CD4-positive, alpha-beta T cell treated with Interleukin-2 at 100 ng/mL for 4 hours (primary cell): ENCODE data around the gene EDA.
A peak's percentile ranks its signal among the peaks of the same experiment; 100 is the strongest.
"Not testable (repeated sequence)": the region's sequence is repeated elsewhere in the genome, so short reads cannot be mapped to it uniquely, and the experiment has no call there.

Source experiments
- DNase-seq: peaks from one replicate; pipeline ENCODE4 v3.0.0-alpha.2; 2020; ENCODE audit warnings: low spot score

EDA gene

GRCh38 chrX:69959712-69960111, 343.8 kb downstream of the EDA start:
- DNase-seq, result no peak

- no peak for DNase-seq
These were observed 345.6 kb downstream of the EDA start for GRCh38 chrX:69961365-69962072.

DNA sequence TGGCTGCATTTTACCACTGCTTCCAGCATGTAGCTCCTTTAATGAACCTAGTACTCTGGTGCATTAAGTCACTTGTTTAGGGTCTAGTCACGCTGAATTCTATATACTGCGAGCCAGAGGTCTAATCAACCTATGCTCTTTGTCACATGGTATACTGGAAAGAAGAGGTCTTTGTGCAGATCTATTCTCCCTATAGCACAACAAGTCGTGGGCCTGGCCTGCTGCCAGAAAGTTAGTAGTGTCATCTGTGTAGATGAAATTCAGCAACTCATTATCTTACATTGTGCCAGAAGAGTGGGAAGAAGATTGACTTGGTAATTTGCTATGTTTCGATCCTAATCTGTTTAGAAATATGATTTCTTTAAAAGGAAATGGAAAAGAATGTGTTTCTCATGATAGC, 353.0 kb downstream of the EDA start:
- DNase-seq, result no peak

DNA sequence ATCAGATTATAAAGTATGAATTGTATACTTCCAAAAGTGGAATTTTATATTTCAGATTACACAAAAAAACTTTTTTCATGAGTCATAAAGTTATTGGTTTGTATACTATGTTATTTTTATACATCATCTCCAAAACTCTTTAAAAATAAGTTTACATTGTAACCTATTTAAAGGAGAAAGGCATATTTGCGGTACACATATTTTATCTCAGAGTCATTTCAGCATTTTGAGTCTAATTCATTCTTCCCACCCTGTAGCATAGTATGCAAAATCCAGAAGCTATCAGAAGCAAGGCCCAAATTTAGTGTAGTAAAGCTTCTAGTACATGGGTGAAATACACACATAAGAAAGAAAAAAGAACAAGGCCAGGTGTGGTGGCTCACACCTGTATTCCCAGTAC, 353.5 kb downstream of the EDA start:
- no peak for DNase-seq

- no peak for DNase-seq
These were observed 371.8 kb downstream of the EDA start for GRCh38 chrX:69987691-69988090.

- peak; percentile 10 for DNase-seq
These were observed 373.1 kb downstream of the EDA start for GRCh38 chrX:69988955-69989394.

- DNase-seq, result no peak
These were observed 375.8 kb downstream of the EDA start for GRCh38 chrX:69991685-69992084.

- DNase-seq, result no peak
These were observed 377.6 kb downstream of the EDA start for GRCh38 chrX:69993494-69993893.

- DNase-seq, result no peak
These were observed 379.6 kb downstream of the EDA start for GRCh38 chrX:69995362-69996112.

- no peak for DNase-seq
These were observed 380.2 kb downstream of the EDA start for GRCh38 chrX:69996113-69996468.

GRCh38 chrX:69998299-69998698, 382.4 kb downstream of the EDA start:
- DNase-seq, result not testable (repeated sequence)

- no peak for DNase-seq
These were observed 385.4 kb downstream of the EDA start for GRCh38 chrX:70001269-70001668.

- DNase-seq, result no peak
These were observed 385.9 kb downstream of the EDA start for GRCh38 chrX:70001708-70002341.

DNA sequence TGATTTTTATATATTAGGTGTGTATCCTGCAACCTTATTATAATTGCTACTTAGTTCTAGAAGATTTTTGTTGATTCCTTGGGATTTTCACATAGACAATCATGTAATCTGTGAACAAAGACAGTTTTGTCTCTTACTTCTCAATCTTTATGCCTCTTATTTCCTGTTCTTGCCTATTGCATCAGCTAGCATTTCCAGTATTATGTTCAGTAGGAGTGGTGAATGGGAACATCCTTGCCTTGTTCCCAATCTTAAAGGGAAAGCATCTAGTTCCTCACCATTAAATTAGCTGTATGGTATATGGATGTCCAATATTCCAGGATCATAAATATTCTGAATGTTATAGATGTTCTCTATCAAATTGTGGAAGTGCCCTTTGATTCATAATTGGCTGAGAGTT, 392.0 kb downstream of the EDA start:
- DNase-seq, result no peak

DNA sequence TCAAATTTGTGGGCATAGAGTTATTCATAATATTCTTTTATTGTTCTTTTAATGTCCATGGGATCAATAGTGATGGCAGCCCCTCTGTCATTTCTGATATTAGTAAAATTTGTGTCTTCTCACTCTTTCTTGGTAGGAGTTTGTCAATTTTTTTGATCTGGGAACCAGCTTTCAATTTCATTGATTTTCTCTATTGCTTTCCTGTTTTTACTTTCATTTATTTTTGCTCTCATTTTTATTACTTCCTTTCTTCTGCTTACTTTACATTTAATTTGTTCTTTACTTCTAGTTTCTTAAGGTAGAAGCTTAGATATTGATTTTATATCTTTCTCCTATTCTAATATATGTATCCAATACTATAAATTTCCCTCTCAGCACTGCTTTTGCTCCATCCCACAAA, 393.1 kb downstream of the EDA start:
- no peak for DNase-seq

DNA sequence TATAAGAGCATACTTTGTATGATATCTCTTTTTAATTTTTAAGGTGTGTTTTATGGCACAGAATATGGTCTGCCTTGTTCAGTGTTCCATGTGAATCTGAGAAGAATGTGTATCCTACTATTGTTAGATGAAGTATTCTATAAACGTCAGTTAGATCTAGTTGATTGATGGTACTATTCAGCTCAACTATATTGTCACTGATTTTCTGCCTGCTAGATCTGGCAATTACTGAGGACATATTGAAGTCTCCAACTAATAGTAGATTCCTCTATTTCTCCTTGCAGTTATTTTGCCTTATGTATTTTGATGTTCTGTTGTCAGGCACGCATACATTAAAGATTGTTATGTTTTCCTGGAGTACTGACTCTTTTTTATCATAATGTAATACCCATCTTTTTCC, 394.1 kb downstream of the EDA start:
- DNase-seq, result no peak

DNA sequence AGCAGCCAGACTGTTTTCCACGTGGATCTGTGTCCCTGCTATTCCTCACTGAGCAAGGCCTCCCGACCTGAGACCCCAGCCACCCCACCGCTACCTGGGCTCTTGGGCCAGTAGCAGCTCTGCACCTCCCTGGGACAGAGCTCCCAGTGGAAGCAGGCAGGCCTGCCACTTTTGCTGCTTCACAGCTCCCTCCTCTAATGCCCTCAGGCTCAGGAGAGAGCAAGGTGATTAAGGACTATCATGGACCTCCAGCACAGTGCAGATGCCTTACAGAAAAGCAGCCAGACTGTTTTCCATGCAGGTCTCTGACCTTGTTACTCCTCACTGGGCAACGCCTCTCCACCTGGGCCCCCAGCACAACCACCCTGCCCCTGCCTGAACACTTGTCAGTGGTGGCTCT, 396.8 kb downstream of the EDA start:
- DNase-seq, result no peak

GRCh38 chrX:70013466-70014381, 397.8 kb downstream of the EDA start:
- no peak for DNase-seq

- DNase-seq, result peak; percentile 19
These were observed 400.6 kb downstream of the EDA start for GRCh38 chrX:70016513-70016912.

- DNase-seq, result no peak
These were observed 406.7 kb downstream of the EDA start for GRCh38 chrX:70022616-70023015.

DNA sequence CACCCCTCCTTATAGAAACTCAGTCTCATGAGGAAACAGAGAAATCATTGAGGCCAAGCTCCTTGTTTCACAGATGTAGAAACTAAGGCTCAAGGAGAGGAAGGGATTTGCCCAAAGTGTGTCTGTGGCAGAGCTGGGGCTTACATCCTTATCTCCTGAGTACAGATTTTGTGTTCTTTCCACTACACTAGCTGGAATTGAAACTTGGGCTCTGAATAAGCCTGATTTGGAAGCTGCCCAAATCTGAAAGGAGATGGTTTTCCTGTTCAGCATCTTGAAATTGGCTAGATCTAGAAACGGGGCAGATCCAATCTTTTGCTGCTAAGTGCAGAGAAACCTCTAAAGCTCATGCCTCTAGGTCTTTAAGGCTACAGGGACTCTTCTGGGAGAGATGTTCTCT, 409.6 kb downstream of the EDA start:
- DNase-seq, result no peak
